ENCODE measurements around the gene ABCA7. TPM values are rescaled to one million over a fixed set of nuclear protein-coding genes. Genes with fewer than 3 reads are reported as not detected.

ABCA7 gene
- total and polyA plus RNA-seq, 2 of the 13 experiments (the other 11 are each of a cell fraction or from before 2014, with no cell fraction given): 4.4 to 32.4 TPM

- TF ChIP-seq KLF16 (CRISPR knock-in tag; IDR thresholded peaks at IDR 0.05) (no peak), ZBTB38 (CRISPR knock-in tag; IDR thresholded peaks at IDR 0.05) (0 out of 2 replicates have a peak, but pooled peaks have one; percentile 27), HDAC2 (CRISPR knock-in tag; IDR thresholded peaks at IDR 0.05) (peak; percentile 50; the same call in 1 of the 2 replicates), ZNF260 (CRISPR knock-in tag; IDR thresholded peaks at IDR 0.05; ENCODE audit: borderline replicate concordance, low read depth) (no peak), YEATS2 (CRISPR knock-in tag; IDR thresholded peaks at IDR 0.05; ENCODE audit: borderline replicate concordance) (no peak), NAIF1 (CRISPR knock-in tag; IDR thresholded peaks at IDR 0.05; ENCODE audit: borderline replicate concordance) (no peak), ETV6 (CRISPR knock-in tag; conservative IDR thresholded peaks at IDR 0.05) (no peak), DPF2 (CRISPR knock-in tag; IDR thresholded peaks at IDR 0.05; ENCODE audit: borderline replicate concordance, low read depth) (no peak), NONO (IDR thresholded peaks at IDR 0.05) (no peak), NONO (CRISPR knock-in tag; conservative IDR thresholded peaks at IDR 0.05) (0 out of 2 replicates have a peak, but pooled peaks have one; percentile 46), HNF4G (IDR thresholded peaks at IDR 0.05; ENCODE audit: borderline replicate concordance, low read depth, low read length) (no peak), HNF4G (CRISPR knock-in tag; IDR thresholded peaks at IDR 0.05; ENCODE audit: borderline replicate concordance, low read depth) (0 out of 2 replicates have a peak, but pooled peaks have one; percentile 32), RARA (CRISPR knock-in tag; IDR thresholded peaks at IDR 0.05) (peak; percentile 47; the same call in 1 of the 2 replicates), ZNF225 (CRISPR knock-in tag; IDR thresholded peaks at IDR 0.05) (no peak), NFKB2 (CRISPR knock-in tag; IDR thresholded peaks at IDR 0.05; ENCODE audit: borderline replicate concordance) (0 out of 2 replicates have a peak, but pooled peaks have one; percentile 35), FOXA3 (CRISPR knock-in tag; IDR thresholded peaks at IDR 0.05) (no peak), MEIS1 (CRISPR knock-in tag; IDR thresholded peaks at IDR 0.05; ENCODE audit: borderline replicate concordance) (no peak), GABPB1 (CRISPR knock-in tag; IDR thresholded peaks at IDR 0.05) (peak; percentile 84), ZNF335 (CRISPR knock-in tag; IDR thresholded peaks at IDR 0.05) (peak; percentile 94), SATB2 (CRISPR knock-in tag; IDR thresholded peaks at IDR 0.05) (no peak), HOXA3 (CRISPR knock-in tag; IDR thresholded peaks at IDR 0.05) (peak; percentile 47), ZNF670 (CRISPR knock-in tag; IDR thresholded peaks at IDR 0.05; ENCODE audit: borderline replicate concordance) (no peak), MEF2D (CRISPR knock-in tag; IDR thresholded peaks at IDR 0.05) (no peak), CEBPZ (IDR thresholded peaks at IDR 0.05; ENCODE audit: low read length) (no peak), RFXANK (CRISPR knock-in tag; IDR thresholded peaks at IDR 0.05) (no peak), ZNF232 (CRISPR knock-in tag; IDR thresholded peaks at IDR 0.05; ENCODE audit: borderline replicate concordance) (peak; percentile 72; the same call in 1 of the 2 replicates), MBNL3 (CRISPR knock-in tag; conservative IDR thresholded peaks at IDR 0.05) (no peak), ESRRA (CRISPR knock-in tag; IDR thresholded peaks at IDR 0.05; ENCODE audit: low read depth) (no peak), ZNF431 (CRISPR knock-in tag; IDR thresholded peaks at IDR 0.05; ENCODE audit: borderline replicate concordance, low read depth) (no peak), BRCA1 (CRISPR knock-in tag; IDR thresholded peaks at IDR 0.05) (0 out of 2 replicates have a peak, but pooled peaks have one; percentile 29)
These were observed 54.1 kb downstream of the ABCA7 start (continued) for GRCh38 chr19:1093811-1094553.

Measured in HepG2 (cell line).